ENCODE measurements around the gene DCTN1. TPM values are rescaled to one million over a fixed set of nuclear protein-coding genes. Genes with fewer than 3 reads are reported as not detected.
A peak's percentile ranks its signal among the peaks of the same experiment; 100 is the strongest.

DCTN1 gene
- polyA plus RNA-seq, 1 of the 3 experiments (the other 2 are of a cell fraction): 91.1 TPM

GRCh38 chr2:74333175-74333574 lies 46.9 kb downstream of the DCTN1 start:
- no peaks in the 10 kb centered on the region for H3K79me2 ChIP-seq (ENCODE audit: insufficient read depth)
- H2AFZ ChIP-seq (ENCODE audit: low read depth): no peak overlapping the region
- TF ChIP-seq RAD21 (IDR thresholded peaks at IDR 0.05; ENCODE audit: low read length) (peak; percentile 69), SMC3 (IDR thresholded peaks at IDR 0.05; ENCODE audit: low read depth, low read length) (peak; percentile 35; the same call in 1 of the 2 replicates), CTCF (IDR thresholded peaks at IDR 0.05) (peak; percentile 47), EZH2phosphoT487 (IDR thresholded peaks at IDR 0.05; ENCODE audit: borderline replicate concordance, low read depth) (no peak)
- no peaks in the 10 kb centered on the region for H3K4me1 ChIP-seq (ENCODE audit: control insufficient read depth in 1 of 2, insufficient read depth in 2 of 2, low read depth in 1 of 2, low read length in 1 of 2)
- no peaks in the 10 kb centered on the region for H3K36me3 ChIP-seq (replicated peaks in 1 of 2; ENCODE audit: control insufficient read depth in 1 of 2, insufficient read depth in 2 of 2, low read length in 1 of 2)
- no peak overlapping the region for H3K9ac ChIP-seq
- CTCF ChIA-PET: interaction anchor here (0.7 to 6.9 kb wide), 16 partner anchors 13 to 554 kb away, joined by 3 to 125 read pairs (median 9); partner anchors contain the start of genes DCTN1, DUSP11, SLC4A5 and WBP1
- POLR2A ChIA-PET: no interaction called here
- 57% methylated on average over 3 of the region's 3 CpGs for WGBS (ENCODE audit: low lambda C conversion rate)
- H3K4me2 ChIP-seq: no peak overlapping the region
- H3K27ac ChIP-seq (ENCODE audit: low read depth in 2 of 2, low read length in 1 of 2): no peak overlapping the region
- no peak overlapping the region for H3K4me3 ChIP-seq (ENCODE audit: low read depth in 2 of 2, low read length in 1 of 2)
- no peaks in the 10 kb centered on the region for H4K20me1 ChIP-seq (ENCODE audit: insufficient read depth)
- no peaks in the 10 kb centered on the region for H3K27me3 ChIP-seq (ENCODE audit: insufficient read depth)
- no peaks in the 10 kb centered on the region for H3K9me3 ChIP-seq
- peaks cover 4% of the 10 kb centered on the region for H3F3A ChIP-seq (replicated peaks; ENCODE audit: insufficient read depth)
- DNase-seq: peak; percentile 22
- H3K9me2 ChIP-seq: no peaks in the 10 kb centered on the region

- no peaks in the 10 kb centered on the region for H3K9me3 ChIP-seq
- TF ChIP-seq NRF1 (IDR thresholded peaks at IDR 0.05; ENCODE audit: low read depth, low read length): no peak
- TF ChIP-seq, protein P1, sequence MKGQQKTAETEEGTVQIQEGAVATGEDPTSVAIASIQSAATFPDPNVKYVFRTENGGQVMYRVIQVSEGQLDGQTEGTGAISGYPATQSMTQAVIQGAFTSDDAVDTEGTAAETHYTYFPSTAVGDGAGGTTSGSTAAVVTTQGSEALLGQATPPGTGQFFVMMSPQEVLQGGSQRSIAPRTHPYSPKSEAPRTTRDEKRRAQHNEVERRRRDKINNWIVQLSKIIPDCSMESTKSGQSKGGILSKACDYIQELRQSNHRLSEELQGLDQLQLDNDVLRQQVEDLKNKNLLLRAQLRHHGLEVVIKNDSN (IDR thresholded peaks at IDR 0.05; ENCODE audit: borderline replicate concordance, low read depth): no peak
- CTCF ChIA-PET: interaction anchor here (0.7 to 6.9 kb wide), 14 partner anchors 9 to 553 kb away, joined by 3 to 125 read pairs (median 4); partner anchors contain the start of genes DUSP11, SLC4A5 and WBP1
- WGBS (ENCODE audit: low lambda C conversion rate): 73% methylated on average over 3 of the region's 3 CpGs
- no peak overlapping the region for H3K4me3 ChIP-seq (ENCODE audit: low read depth in 2 of 2, low read length in 1 of 2)
- POLR2A ChIA-PET: no interaction called here
- H3K9me2 ChIP-seq: no peaks in the 10 kb centered on the region
- H3K36me3 ChIP-seq (replicated peaks in 1 of 2; ENCODE audit: control insufficient read depth in 1 of 2, insufficient read depth in 2 of 2, low read length in 1 of 2): no peaks in the 10 kb centered on the region
- peaks cover 4% of the 10 kb centered on the region for H3F3A ChIP-seq (replicated peaks; ENCODE audit: insufficient read depth)
- no peaks in the 10 kb centered on the region for H3K4me1 ChIP-seq (ENCODE audit: control insufficient read depth in 1 of 2, insufficient read depth in 2 of 2, low read depth in 1 of 2, low read length in 1 of 2)
- H4K20me1 ChIP-seq (ENCODE audit: insufficient read depth): no peaks in the 10 kb centered on the region
- no peak for DNase-seq
- no peaks in the 10 kb centered on the region for H3K27me3 ChIP-seq (ENCODE audit: insufficient read depth)
- H3K4me2 ChIP-seq: no peak overlapping the region
- no peak overlapping the region for H3K27ac ChIP-seq (ENCODE audit: low read depth in 2 of 2, low read length in 1 of 2)
- H3K79me2 ChIP-seq (ENCODE audit: insufficient read depth): no peaks in the 10 kb centered on the region
- no peak overlapping the region for H3K9ac ChIP-seq
- H2AFZ ChIP-seq (ENCODE audit: low read depth): no peak overlapping the region
Measured at GRCh38 chr2:74332550-74333174, 47.4 kb downstream of the DCTN1 start.

GRCh38 chr2:74328573-74328972 lies 51.5 kb downstream of the DCTN1 start:
- H3K9me2 ChIP-seq: no peaks in the 10 kb centered on the region
- 50% methylated on average over 2 of the region's 2 CpGs for WGBS (ENCODE audit: low lambda C conversion rate)
- POLR2A ChIA-PET: no interaction called here
- TF ChIP-seq TCF12 (IDR thresholded peaks at IDR 0.05) (no peak), TEAD4 (IDR thresholded peaks at IDR 0.05; ENCODE audit: borderline replicate concordance, insufficient read depth) (no peak), CHD2 (IDR thresholded peaks at IDR 0.05; ENCODE audit: low read length, partially characterized antibody) (no peak), ELF1 (IDR thresholded peaks at IDR 0.05) (no peak), GATA2 (CRISPR knock-in tag; IDR thresholded peaks at IDR 0.05) (no peak), FOXJ3 (CRISPR knock-in tag; IDR thresholded peaks at IDR 0.05) (no peak), FOSL2 (IDR thresholded peaks at IDR 0.05; ENCODE audit: borderline replicate concordance, low read depth) (no peak), EP300 (IDR thresholded peaks at IDR 0.05; ENCODE audit: borderline replicate concordance in 1 of 2, low read depth in 1 of 2, low read length in 1 of 2) (no peak), SMC3 (IDR thresholded peaks at IDR 0.05; ENCODE audit: low read depth, low read length) (no peak)
- TF ChIP-seq, protein P2, sequence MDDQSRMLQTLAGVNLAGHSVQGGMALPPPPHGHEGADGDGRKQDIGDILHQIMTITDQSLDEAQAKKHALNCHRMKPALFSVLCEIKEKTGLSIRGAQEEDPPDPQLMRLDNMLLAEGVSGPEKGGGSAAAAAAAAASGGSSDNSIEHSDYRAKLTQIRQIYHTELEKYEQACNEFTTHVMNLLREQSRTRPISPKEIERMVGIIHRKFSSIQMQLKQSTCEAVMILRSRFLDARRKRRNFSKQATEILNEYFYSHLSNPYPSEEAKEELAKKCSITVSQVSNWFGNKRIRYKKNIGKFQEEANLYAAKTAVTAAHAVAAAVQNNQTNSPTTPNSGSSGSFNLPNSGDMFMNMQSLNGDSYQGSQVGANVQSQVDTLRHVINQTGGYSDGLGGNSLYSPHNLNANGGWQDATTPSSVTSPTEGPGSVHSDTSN (IDR thresholded peaks at IDR 0.05): no peak

More at GRCh38 chr2:74328573-74328972, 51.5 kb downstream of the DCTN1 start:
- H3K4me3 ChIP-seq (ENCODE audit: low read depth in 2 of 2, low read length in 1 of 2): no peak overlapping the region
- no peaks in the 10 kb centered on the region for H4K20me1 ChIP-seq (ENCODE audit: insufficient read depth)
- no peaks in the 10 kb centered on the region for H3K27me3 ChIP-seq (ENCODE audit: insufficient read depth)
- no peak for DNase-seq
- H3K9ac ChIP-seq: no peak overlapping the region
- no peaks in the 10 kb centered on the region for H3K79me2 ChIP-seq (ENCODE audit: insufficient read depth)
- H3K4me1 ChIP-seq (ENCODE audit: control insufficient read depth in 1 of 2, insufficient read depth in 2 of 2, low read depth in 1 of 2, low read length in 1 of 2): no peaks in the 10 kb centered on the region
- no peak overlapping the region for H2AFZ ChIP-seq (ENCODE audit: low read depth)
- H3F3A ChIP-seq (replicated peaks; ENCODE audit: insufficient read depth): no peaks in the 10 kb centered on the region
- H3K4me2 ChIP-seq: no peak overlapping the region
- H3K27ac ChIP-seq (ENCODE audit: low read depth in 2 of 2, low read length in 1 of 2): no peak overlapping the region
- CTCF ChIA-PET: interaction anchor here (1.7 kb wide), 1 partner anchor 63 kb away, joined by 4 read pairs; no protein-coding TSS in a partner anchor
- H3K36me3 ChIP-seq (replicated peaks in 1 of 2; ENCODE audit: control insufficient read depth in 1 of 2, insufficient read depth in 2 of 2, low read length in 1 of 2): no peaks in the 10 kb centered on the region
- no peaks in the 10 kb centered on the region for H3K9me3 ChIP-seq
